DMS153 treated with DMSO at 0.1 percent for 48 hours (cell line): ENCODE results near the gene ZNF530.
A peak's percentile ranks its signal among the peaks of the same experiment; 100 is the strongest.

Experiments
- DNase-seq: peaks from one replicate; lab custom pipeline; 2025; ENCODE audit not compliant: unreplicated experiment; lab: John Stamatoyannopoulos, UW

Gene ZNF530

DNA sequence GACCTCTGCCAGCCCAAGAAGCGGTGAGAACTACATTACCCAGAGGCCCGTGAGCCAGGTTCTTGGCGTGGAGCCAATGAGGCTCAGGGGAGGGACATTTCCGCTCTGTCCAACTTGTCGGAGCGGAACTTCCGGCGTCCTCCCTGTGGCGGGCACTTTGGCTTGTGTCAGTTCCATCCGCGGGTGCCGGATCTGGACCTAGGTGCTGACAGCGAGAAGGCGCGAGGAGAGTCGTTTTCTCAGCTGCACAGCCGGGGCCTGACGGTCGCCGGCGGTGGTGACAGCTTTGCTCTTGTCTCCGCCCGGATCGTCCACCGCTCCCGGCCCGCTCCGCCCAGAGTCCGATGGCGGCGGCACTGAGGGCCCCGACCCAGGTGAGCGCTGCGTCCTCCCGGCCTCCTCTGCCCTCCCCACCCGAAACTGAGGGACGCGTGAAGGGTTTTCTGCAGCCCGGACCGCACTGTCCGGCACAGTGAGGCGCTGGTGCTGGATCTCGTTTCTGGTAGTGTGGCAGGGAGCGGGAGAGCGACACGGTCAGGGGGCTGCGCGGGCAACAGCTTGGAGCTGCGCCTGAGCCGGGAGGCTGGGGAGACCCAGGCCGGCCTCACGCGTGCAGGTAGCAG lies at the start of gene ZNF530:
TSS of gene ZNF530 (plus strand) at position 125 of the 623 bp plus-strand sequence. CDS start 4,461 bp downstream, outside the sequence.
- peak; percentile 86 for DNase-seq

DNA sequence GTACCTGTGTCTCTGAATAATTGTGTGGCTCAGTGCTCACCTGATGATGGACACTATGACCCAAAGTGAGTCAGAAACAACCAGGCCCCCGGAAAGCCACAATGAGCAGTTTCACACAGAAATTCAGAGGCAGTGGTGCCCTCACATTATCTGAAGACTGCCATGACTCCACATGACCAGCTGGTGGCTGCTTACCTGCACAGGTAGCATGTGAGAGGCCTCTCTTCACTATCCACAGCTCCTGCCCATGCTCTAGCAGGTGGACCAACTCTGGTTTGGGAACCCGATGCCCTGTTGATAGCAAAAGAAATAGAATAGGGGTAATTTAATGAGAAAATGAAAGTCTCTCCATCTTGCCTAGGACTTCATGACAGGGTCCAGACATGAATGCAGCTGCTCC lies 47.3 kb upstream of the ZNF530 start:
- DNase-seq: no peak

DNA sequence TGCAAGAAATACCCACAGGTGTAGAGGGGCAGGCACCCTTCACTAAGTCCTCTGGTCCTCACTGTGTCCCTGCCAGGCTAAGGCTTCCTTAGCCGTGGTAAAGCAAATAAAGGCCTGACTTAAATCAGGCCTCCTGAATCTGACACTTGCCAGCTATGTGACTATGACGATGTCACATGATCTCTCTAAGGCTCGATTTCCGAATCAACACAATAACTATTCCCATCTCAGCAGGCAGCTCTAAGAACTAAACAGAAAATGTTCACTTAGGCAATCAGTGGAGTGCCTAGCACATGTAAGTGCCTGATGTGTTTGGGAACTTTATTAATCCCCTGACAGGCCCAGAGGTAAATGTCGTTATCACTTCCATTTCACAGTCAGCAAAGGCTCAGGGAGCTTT lies 42.0 kb upstream of the ZNF530 start:
- DNase-seq: no peak

DNA sequence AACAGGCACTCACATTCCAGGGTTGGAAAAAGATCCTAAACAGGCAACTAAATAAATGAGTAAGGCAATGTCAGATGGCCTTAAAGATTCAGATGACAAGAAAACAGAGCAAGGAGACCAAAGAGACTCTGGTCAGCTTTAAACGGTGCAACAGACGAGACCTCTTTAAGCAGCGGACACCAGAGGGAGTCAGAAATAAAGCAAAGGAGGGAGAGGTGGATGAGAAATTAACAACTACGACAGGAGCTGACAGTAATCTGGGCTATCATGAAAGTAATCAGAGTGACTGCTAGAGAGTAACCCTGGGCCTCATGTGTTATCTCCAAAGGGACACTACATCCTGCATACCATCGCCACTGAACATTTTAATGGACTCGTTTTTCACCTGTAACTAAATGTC lies 41.2 kb upstream of the ZNF530 start:
- DNase-seq: no peak

DNA sequence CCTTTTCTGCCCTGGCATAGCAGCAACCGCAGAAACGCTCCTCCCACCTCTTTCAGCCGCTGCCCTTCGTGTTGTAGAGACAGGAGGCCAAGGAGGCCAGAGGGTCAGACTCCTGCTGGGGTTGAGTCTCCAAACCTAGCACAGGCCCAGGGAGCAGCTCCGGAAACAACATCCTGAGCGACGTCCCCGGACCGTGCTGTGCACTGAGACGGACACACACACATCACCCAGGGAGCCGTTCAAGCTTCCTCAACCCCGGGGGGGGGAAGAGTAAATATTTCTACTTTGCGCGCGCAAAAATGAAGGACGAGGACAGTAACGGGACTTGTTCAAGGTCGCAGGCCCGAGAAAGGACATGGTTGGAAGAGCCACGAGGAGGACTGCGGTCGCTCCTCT lies 40.7 kb upstream of the ZNF530 start:
- DNase-seq: no peak

DNA sequence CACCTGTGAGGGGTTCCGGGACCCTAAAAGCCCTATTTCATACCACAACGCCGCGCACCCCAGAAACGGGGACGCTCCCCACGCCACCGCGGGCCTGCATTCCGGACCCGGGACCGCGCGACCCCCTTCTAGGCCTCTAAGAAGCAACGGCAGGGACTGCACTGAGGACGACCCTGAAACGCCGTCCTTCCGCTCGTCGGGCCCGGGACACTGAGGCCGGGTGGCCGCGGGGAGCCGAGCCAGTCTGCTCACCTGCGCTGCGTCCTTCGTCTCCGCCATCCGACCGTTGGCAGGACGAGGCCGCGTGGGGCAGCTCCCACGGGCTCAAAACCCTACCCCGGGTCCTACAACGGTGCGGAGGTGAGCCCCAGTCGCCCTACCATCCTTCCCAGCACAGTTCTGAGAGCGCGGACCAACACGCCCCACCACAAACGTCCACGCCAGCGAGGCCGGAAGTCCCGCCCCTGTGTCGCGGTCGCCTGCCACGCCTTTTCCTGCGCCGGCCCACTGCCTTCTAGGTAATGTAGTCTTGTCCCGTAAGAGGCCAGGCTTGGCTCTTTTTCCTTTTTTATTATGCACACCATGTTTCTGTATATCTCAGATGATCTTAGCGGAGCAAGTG lies 40.2 kb upstream of the ZNF530 start, which contains the start of gene ZNF550:
TSS of gene ZNF550 (minus strand) at position 460 of the 622 bp plus-strand sequence. CDS start at position 279, 181 bp downstream.
- DNase-seq: peak; percentile 43

DNA sequence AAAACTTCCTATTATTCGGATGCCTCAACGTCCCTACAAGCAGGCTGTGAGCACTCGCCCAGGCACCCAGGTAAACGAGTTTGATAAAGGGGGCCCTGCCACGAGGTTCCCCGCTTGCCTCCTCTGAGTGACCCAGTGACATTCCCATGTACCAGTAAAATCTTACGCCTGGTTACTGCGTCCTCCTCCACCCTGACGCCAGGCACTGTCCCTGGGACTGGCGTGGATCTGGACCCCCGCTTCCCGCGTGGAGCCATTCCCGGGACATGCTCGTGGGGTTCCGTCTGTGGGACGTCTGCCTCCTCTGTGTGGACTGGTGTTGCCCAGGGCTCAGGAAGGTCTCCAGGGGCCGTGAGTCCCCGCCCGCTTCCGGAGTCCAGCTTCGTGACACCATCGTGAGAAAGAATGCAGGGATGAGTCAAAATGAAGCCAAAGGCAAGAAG lies 39.6 kb upstream of the ZNF530 start:
- no peak for DNase-seq

DNA sequence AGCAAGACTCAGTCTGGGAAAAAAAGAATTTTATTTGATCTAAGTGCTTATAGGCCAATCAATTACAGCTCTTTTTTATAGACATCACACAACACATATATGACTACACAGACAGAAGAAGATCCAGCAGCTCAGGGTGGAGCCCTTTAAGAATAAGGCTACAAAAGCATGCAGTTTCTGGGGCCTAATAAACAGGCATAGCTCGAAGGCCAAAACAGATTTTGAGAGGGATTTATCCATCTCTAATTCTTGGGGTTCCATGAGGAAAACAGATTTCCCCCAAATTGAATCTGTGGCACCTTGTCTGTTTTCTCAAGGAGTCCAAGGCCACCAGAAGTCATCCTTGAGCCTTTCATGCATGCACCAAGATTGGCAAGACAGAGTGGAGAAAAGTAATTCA lies 36.1 kb upstream of the ZNF530 start:
- no peak for DNase-seq

DNA sequence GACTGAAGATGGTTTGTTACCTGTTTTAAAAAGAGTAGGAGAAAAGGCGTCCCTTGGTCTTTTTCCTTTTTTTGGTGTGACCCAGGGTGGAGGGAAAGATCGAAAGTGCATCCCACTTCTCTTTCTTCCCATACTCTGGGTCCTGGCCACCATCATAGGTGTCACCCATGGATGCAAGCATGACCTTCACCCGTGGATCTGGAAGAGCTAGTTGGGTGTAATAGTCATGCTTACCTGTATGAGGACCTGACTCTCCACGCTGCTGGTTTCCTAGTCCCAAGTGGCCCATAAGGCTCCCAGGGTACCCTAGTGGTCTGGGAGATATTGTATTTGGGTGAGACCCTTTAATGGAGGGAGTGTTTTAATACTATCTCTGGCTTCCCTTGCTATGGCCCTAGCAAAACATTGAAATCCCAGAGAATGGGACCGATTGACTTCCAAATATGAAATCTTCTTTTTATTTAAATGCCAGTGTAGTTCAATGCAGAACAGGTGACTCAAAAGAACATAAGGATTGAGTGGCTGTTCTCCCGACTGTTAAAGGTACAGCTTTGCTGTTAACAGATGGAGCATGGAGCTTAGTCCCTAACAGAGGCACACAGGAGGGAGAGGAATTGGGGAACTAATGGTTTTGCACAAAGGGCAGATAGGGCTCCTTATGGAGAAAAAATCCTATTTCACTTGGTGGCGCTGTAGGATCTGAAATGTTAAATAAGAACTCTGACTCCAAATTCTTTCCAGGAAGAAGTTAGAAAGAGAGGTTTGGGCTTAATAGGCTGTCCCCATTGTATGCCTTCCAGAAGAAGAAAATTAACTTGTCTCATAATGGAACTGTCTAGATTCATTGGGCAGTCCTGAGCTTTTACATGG lies 33.1 kb upstream of the ZNF530 start:
- DNase-seq: no peak

DNA sequence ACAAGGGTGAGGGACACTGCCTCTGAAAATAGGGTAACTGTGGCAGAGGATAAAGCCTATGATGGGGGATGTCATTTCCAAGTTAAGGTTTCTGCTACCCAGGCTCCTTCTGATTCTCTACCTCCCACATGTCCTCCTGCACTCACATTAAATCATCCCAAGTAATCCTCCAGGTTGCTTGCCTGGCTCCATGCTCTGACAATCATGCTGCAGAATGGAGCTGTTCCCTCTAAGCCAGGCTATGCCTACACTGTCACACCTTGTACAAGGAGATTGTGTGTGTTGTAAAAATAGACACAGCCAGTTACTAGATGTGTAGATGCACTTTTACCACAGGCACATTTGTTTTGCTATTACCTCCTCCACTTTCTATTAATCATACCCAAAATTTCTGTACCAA lies 29.0 kb upstream of the ZNF530 start:
- DNase-seq: no peak

DNA sequence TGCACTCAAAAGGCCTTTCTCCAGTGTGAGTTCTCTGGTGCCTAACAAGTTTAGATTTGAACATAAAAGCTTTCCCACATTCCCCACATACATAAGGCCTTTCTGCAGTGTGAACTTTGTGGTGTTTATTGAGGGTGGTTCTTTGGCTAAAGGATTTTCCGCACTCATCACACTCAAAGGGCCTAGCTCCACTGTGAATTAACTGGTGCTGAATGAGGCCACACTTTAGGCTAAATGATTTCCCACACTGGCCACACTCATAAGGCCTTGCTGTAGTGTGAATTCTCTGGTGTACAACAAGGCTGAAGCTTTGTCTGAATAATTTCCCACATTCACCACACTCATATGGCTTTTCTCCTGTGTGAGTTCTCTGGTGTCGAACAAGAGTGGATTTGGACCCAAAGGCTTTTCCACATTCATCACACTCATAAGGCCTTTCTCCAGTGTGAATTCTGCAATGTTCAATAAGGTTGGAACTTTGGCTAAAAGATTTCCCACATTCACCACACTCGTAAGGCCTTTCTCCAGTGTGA lies 27.2 kb upstream of the ZNF530 start:
- no peak for DNase-seq

DNA sequence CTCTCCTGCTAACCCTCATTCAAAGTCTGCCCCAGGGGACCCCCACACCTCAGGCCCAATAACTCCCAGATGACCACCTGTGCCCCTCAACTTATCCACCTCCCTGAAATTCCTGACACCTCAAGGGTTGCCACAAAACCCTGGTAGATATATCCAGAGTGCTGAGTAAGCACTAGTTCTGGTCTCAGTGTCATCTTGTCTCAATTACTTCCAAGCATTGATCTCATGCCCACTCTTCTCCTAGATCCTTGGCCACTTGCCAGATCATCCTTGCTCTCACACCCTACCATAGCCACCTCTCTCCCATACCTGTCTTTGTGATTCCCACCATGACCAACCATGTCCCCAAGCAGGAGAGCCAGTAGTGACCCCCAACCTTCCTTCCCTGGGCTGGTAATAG lies 23.0 kb upstream of the ZNF530 start:
- no peak for DNase-seq

DNA sequence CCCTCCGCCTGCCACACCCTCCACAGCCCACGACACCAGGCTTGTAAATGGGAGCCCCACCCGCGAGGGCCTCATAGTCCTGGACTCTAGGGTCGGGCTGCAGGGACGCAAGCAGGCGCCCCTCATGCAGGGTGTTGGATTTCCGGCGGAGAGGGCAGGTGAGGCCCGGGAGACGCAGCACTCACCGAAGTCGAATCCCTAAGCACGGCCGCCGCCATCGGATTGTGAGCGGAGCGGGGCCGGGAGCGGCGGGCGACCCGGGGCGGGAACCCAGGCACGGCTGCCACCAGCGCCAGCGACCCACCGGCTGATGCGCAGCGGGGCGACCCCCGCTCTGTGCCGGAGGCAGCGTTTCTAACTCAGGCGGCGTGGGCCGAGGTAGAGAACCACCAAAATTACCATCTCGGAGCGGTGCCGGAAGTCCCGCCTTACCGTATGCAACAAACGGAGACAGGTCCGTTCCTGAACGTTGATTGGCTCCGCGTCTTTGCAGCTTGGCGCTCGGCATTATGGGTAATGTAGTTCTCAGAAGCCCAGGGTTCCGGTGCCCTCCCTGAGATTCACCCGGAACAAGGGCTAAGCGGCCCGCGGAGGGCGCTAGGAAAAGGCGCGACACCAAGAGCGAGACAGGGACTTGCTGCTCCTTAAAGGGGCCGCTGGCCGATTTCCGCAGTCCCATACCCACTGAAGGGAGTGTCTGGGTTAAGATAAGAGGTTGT lies 21.0 kb upstream of the ZNF530 start, which contains the start of gene ZNF416:
TSS of gene ZNF416 (minus strand) at position 425 of the 719 bp plus-strand sequence. CDS start at position 218, 207 bp downstream.
- peak; percentile 93 for DNase-seq

DNA sequence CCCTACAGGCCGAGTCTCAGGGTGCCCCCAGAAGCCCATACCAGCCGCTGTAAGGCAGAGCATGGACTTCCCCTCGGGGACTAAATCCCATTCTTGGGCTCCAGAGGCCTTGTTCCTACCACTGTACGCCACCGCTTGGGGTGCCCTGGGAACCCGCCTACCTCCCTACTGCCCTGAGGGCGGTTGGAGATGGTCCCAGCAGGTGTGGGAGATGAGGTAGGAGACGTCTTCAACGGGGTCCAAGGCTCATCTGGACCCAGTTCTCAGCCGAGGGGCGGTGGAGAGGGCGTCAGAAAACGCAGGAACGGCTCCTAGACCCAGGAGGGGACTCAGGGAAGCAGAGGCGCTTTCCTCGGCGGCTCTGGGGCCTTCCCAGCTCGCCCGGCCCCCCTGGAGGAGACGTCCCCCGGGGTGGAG lies 16.6 kb upstream of the ZNF530 start:
- DNase-seq: no peak

DNA sequence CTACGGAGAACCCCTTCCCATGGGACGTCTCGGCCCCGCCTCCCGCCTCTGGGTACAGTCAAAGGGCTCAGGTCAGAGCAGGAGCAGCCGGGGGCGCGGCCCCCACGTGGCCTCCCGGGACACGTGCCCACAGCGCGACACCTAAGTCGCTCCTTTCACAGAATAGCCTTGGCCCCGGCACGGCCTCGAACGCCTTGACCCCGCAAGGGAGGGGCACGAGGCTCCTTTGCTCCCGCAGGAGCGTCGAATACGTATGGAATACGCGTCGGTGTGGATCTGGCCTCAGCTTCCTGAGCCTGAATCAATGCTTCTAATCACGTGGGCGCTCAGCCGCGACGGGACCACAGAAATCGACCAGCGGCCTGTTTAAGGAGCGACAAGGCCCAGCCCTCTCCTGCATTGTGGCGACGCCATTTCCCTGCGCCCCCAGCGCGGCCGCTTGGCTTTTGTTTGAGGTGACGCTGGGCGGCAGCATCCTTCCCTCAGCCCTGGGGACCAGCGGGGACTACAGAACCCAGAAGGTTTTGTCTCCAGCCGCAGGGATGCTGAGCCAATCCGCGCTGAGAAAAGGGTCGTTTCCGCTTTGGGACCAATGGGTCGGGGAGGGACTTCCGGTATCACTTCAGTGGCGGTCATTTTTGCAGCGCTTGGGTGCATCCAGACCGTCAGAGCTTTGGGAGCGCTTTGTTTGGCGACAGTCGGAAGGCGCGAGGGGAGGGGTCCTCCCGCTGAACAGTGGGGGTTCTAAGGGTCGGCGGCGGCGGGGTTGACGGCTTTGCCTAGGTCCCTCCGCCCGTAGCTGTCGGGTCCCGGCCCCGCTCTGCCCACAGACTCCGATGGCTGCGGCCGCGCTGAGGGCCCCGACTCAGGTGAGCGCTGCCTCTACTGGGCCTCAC lies 15.9 kb upstream of the ZNF530 start, which contains the start of gene ZIK1:
TSS of gene ZIK1 (plus strand) at position 625 of the 896 bp plus-strand sequence. CDS start at position 837, 212 bp downstream.
- peak; percentile 46 for DNase-seq

DNA sequence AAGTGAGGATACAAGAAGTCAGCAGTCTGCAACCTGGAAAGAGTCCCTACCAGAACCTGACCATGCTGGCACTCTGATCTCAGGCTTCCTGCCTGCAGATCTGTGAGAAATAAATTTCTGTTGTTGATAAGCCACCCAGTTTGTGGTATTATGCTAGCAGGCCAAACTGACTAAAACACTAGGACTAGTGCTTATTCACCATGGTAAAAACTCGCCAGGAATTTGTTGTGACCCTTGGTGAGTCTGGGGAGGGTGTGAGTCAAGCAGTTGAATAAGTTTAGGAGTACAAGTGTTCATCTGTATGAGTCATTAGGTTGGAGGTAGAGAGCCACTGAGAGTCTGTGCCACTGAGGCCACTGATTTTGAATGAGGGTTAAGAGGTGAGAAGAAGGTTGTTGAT lies 12.2 kb upstream of the ZNF530 start:
- no peak for DNase-seq

DNA sequence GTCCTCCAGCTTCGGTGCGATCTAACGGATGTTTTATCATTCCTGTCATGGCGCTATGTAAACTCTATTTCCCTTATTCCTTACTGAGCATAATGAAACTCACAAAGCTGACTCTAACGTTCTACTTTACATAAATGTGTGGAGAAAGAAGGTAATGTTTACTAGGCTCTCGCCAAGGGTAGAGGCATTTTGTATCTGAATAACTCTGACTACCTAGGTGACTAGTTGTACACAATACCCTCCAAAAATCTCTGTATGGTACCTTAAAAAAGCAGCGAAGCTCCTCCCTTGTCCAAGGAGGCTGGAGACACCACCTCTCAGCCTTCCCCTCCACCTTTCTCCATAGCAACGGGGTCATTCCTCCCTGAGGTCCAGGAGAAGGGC lies 316 bp upstream of the ZNF530 start:
- DNase-seq: no peak

DNA sequence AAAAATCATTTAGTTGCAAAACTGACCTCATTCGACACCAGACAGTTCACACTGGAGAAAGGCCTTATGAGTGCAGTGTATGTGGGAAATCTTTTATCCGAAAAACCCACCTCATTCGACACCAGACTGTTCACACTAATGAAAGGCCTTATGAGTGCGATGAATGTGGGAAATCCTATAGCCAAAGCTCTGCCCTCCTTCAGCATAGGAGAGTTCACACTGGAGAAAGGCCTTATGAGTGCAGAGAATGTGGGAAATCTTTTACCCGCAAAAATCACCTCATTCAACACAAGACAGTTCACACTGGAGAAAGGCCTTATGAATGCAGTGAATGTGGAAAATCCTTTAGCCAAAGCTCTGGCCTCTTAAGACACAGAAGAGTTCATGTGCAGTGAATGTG lies 7.2 kb downstream of the ZNF530 start:
- DNase-seq: no peak

DNA sequence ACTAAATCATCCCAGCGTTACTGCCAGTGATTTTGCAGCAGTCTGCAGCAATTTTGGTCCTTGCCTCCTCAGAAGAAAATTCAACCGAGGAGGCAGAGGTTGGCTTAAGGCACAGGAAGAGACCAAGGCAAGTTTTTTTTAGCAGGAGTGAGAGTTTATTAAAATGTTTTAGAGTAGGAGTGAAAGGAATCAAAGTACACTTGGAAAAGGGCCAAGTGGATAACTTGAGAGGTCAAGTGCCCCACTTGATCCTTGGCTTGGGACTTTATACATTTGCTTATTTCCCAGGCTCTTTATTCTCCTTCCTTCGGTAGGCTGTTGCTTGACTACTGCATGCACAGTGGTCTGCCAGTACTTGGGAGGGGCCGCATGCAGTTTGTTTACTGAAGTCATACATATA lies 11.4 kb downstream of the ZNF530 start:
- DNase-seq: no peak
